ENCODE measurements around the gene PCDHGA5. TPM values are rescaled to one million over a fixed set of nuclear protein-coding genes. Genes with fewer than 3 reads are reported as not detected.

The PCDHGA5 gene
- total and polyA plus RNA-seq, 2 experiments from 2014 or later, result 0.35 to 0.86 TPM

DNA sequence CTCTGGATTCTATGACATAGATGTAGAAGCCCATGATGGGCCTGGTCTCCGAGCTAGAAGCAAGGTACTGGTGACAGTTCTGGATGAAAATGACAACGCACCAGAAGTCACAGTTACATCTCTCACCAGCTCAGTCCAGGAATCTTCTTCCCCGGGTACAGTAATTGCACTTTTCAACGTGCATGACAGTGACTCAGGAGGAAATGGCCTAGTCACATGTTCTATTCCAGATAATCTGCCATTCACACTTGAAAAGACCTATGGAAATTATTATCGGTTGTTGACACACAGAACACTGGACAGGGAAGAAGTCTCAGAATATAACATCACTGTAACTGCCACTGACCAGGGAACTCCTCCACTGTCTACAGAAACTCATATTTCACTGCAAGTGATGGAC, 7.8 kb upstream of the PCDHGA5 start:
- no peaks in the 10 kb centered on the region for H3K27me3 ChIP-seq (replicated peaks; ENCODE audit: insufficient read depth)
- no peak overlapping the region for H3K27ac ChIP-seq
- H3K9me3 ChIP-seq (ENCODE audit: low read depth), result peaks cover 3% of the 10 kb centered on the region
- TF ChIP-seq EZH2 (IDR thresholded peaks at IDR 0.05; ENCODE audit: insufficient read depth, poor library complexity, severe bottlenecking) (no peak), EZH2phosphoT487 (IDR thresholded peaks at IDR 0.05; ENCODE audit: insufficient read depth, low read depth) (no peak)
- H3K4me3 ChIP-seq, result peak overlapping the region; percentile 77; the same call in 1 of the 2 replicates
- no peaks in the 10 kb centered on the region for H3F3A ChIP-seq (ENCODE audit: insufficient read depth)
- WGBS, 2 experiments (ENCODE audit: low coverage in 1 of 2, low lambda C conversion rate in 2 of 2, missing lambda C conversion rate in 2 of 2), result 49% methylated on average over 5 of the region's 5 CpGs
- H3K9me2 ChIP-seq (ENCODE audit: insufficient read depth), result no peaks in the 10 kb centered on the region
- no peaks in the 10 kb centered on the region for H4K20me1 ChIP-seq (ENCODE audit: insufficient read depth)
- H3K4me2 ChIP-seq (ENCODE audit: unreplicated experiment), result no peak overlapping the region
- no peak overlapping the region for H2AFZ ChIP-seq
- no peaks in the 10 kb centered on the region for H3K4me1 ChIP-seq (ENCODE audit: insufficient read depth)
- peaks cover 6% of the 10 kb centered on the region; the same call in 1 of the 2 replicates for H3K79me2 ChIP-seq (ENCODE audit: insufficient read depth)
- no peak for DNase-seq
- H3K36me3 ChIP-seq (ENCODE audit: low read depth), result no peaks in the 10 kb centered on the region
- in situ Hi-C loops (cut with MboI), result no loop called here
- H3K9ac ChIP-seq, result no peak overlapping the region

DNA sequence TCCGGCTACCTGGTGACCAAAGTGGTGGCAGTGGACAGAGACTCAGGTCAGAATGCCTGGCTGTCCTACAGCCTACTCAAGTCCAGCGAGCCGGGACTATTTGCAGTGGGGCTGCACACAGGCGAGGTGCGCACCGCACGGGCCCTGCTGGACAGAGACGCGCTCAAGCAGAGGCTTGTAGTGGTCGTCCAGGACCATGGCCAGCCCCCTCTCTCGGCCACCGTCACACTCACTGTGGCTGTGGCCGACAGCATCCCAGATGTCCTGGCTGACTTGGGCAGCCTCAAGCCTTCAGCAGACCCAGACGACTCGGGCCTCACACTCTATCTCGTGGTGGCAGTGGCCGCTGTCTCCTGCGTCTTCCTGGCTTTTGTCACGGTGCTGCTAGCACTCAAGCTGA, 7.0 kb upstream of the PCDHGA5 start:
- Histone ChIP-seq H2AFZ (no peak overlapping the region), H3K4me1 (ENCODE audit: insufficient read depth) (no peaks in the 10 kb centered on the region), H3K79me2 (ENCODE audit: insufficient read depth) (peaks cover 6% of the 10 kb centered on the region; the same call in 1 of the 2 replicates), H3K9me3 (ENCODE audit: low read depth) (peaks cover 3% of the 10 kb centered on the region), H3K36me3 (ENCODE audit: low read depth) (no peaks in the 10 kb centered on the region), H3K9ac (no peak overlapping the region), H3K9me2 (ENCODE audit: insufficient read depth) (no peaks in the 10 kb centered on the region), H3K27me3 (replicated peaks; ENCODE audit: insufficient read depth) (no peaks in the 10 kb centered on the region), H3K27ac (no peak overlapping the region), H3F3A (ENCODE audit: insufficient read depth) (no peaks in the 10 kb centered on the region), H3K4me3 (no peak overlapping the region), H4K20me1 (ENCODE audit: insufficient read depth) (no peaks in the 10 kb centered on the region), H3K4me2 (ENCODE audit: unreplicated experiment) (no peak overlapping the region)
- WGBS, 2 experiments (ENCODE audit: low coverage in 1 of 2, low lambda C conversion rate in 2 of 2, missing lambda C conversion rate in 2 of 2), result 43 to 48% methylated on average over 13 to 19 of the region's 19 CpGs
- no peak for TF ChIP-seq EZH2 (IDR thresholded peaks at IDR 0.05; ENCODE audit: insufficient read depth, poor library complexity, severe bottlenecking)
- TF ChIP-seq EZH2phosphoT487 (IDR thresholded peaks at IDR 0.05; ENCODE audit: insufficient read depth, low read depth), result no peak
- in situ Hi-C loops (cut with MboI), result no loop called here
- no peak for DNase-seq

DNA sequence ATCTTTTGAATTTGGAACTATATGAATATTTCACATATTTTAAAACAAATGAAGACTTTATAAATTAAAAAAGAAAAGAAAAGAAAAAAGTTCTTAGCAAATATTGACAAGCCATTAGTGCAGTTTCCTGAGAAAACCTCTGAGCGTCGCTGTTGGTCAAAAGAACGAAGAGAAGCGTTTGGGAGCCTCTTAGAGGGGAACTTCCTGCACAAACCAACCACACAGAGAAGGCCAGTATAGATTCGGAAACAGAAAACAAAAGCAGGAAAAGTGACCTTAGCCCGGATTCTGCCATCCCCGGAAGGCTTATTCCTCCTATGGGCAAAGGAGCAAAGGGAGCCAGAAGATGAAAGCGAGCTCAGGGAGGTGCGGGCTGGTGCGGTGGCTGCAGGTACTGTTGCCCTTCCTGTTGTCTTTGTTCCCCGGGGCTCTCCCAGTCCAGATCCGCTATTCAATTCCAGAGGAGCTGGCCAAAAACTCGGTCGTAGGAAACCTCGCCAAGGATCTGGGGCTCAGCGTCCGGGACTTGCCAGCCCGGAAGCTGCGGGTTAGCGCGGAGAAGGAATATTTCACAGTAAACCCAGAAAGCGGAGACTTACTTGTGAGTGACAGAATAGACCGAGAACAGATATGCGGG, 4.1 kb upstream of the PCDHGA5 start, which contains the start of gene PCDHGB2:
PCDHGB2 (plus strand) TSS at position 205 of the 637 bp plus-strand sequence; CDS start at position 347, 142 bp downstream.
- Histone ChIP-seq H3K79me2 (ENCODE audit: insufficient read depth) (peaks cover 6% of the 10 kb centered on the region; the same call in 1 of the 2 replicates), H3K36me3 (ENCODE audit: low read depth) (no peaks in the 10 kb centered on the region; the same call in 1 of the 2 replicates), H3K4me1 (ENCODE audit: insufficient read depth) (no peaks in the 10 kb centered on the region), H4K20me1 (ENCODE audit: insufficient read depth) (no peaks in the 10 kb centered on the region), H3K4me2 (ENCODE audit: unreplicated experiment) (no peak within 1 kb of the TSS), H3K9me2 (ENCODE audit: insufficient read depth) (no peaks in the 10 kb centered on the region), H3K9ac (no peak within 1 kb of the TSS), H2AFZ (0 out of 2 replicates have a peak within 1 kb of the TSS, but pooled peaks have one; percentile 37), H3F3A (ENCODE audit: insufficient read depth) (no peaks in the 10 kb centered on the region), H3K9me3 (ENCODE audit: low read depth) (peaks cover 7% of the 10 kb centered on the region), H3K27me3 (replicated peaks; ENCODE audit: insufficient read depth) (no peaks in the 10 kb centered on the region), H3K27ac (no peak within 1 kb of the TSS), H3K4me3 (peak within 1 kb of the TSS; percentile 40; the same call in 1 of the 2 replicates)
- 27 to 34% methylated on average over 24 of the region's 24 CpGs for WGBS, 2 experiments (ENCODE audit: low coverage in 1 of 2, low lambda C conversion rate in 2 of 2, missing lambda C conversion rate in 2 of 2)
- peak; percentile 44 for DNase-seq
- TF ChIP-seq EZH2 (IDR thresholded peaks at IDR 0.05; ENCODE audit: insufficient read depth, poor library complexity, severe bottlenecking) (no peak), EZH2phosphoT487 (IDR thresholded peaks at IDR 0.05; ENCODE audit: insufficient read depth, low read depth) (no peak)
- in situ Hi-C loops (cut with MboI), result no loop called here

DNA sequence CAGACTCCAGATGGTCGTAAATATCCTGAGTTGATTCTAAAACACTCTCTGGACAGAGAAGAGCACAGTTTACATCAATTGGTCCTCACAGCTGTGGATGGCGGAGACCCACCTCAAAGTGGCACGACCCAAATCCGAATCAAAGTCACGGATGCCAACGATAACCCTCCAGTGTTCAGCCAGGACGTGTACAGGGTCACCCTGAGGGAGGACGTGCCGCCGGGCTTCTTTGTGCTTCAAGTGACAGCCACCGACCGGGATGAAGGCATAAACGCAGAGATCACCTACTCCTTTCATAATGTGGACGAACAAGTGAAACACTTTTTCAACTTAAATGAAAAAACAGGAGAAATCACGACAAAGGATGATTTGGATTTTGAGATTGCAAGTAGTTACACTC, 3.3 kb upstream of the PCDHGA5 start:
- no peaks in the 10 kb centered on the region for H4K20me1 ChIP-seq (ENCODE audit: insufficient read depth)
- no peak overlapping the region for H3K27ac ChIP-seq
- TF ChIP-seq EZH2 (IDR thresholded peaks at IDR 0.05; ENCODE audit: insufficient read depth, poor library complexity, severe bottlenecking), result no peak
- no peak for TF ChIP-seq EZH2phosphoT487 (IDR thresholded peaks at IDR 0.05; ENCODE audit: insufficient read depth, low read depth)
- 47% methylated on average over 15 of the region's 15 CpGs for WGBS, 2 experiments (ENCODE audit: low coverage in 1 of 2, low lambda C conversion rate in 2 of 2, missing lambda C conversion rate in 2 of 2)
- peaks cover 7% of the 10 kb centered on the region for H3K9me3 ChIP-seq (ENCODE audit: low read depth)
- H3K27me3 ChIP-seq (replicated peaks; ENCODE audit: insufficient read depth), result no peaks in the 10 kb centered on the region
- DNase-seq, result no peak
- H3K9me2 ChIP-seq (ENCODE audit: insufficient read depth), result no peaks in the 10 kb centered on the region
- no peaks in the 10 kb centered on the region; the same call in 1 of the 2 replicates for H3K36me3 ChIP-seq (ENCODE audit: low read depth)
- H3K4me1 ChIP-seq (ENCODE audit: insufficient read depth), result no peaks in the 10 kb centered on the region
- H2AFZ ChIP-seq, result no peak overlapping the region
- no peak overlapping the region for H3K9ac ChIP-seq
- no peak overlapping the region for H3K4me2 ChIP-seq (ENCODE audit: unreplicated experiment)
- 0 out of 2 replicates have a peak overlapping the region, but pooled peaks have one; percentile 40 for H3K4me3 ChIP-seq
- in situ Hi-C loops (cut with MboI), result no loop called here
- H3K79me2 ChIP-seq (ENCODE audit: insufficient read depth), result peaks cover 6% of the 10 kb centered on the region; the same call in 1 of the 2 replicates
- H3F3A ChIP-seq (ENCODE audit: insufficient read depth), result no peaks in the 10 kb centered on the region
